Measurements from ENCODE around the gene GALNT9.

GALNT9 gene

GRCh38 chr12:132148368-132149045 lies 180.9 kb downstream of the GALNT9 start:
- peaks cover 26% of the 10 kb centered on the region for H3K4me1 Mint-ChIP-seq
- no peak for ATAC-seq
- no peak overlapping the region for H3K4me3 Mint-ChIP-seq
- H3K27me3 Mint-ChIP-seq = no peaks in the 10 kb centered on the region
- H3K9me3 Mint-ChIP-seq = no peaks in the 10 kb centered on the region
- peaks cover 9% of the 10 kb centered on the region for H3K36me3 Mint-ChIP-seq
- no peak overlapping the region for H3K27ac Mint-ChIP-seq

GRCh38 chr12:132147423-132148367 lies 181.7 kb downstream of the GALNT9 start:
- H3K9me3 Mint-ChIP-seq = no peaks in the 10 kb centered on the region
- H3K4me1 Mint-ChIP-seq = peaks cover 34% of the 10 kb centered on the region
- no peak for ATAC-seq
- H3K27me3 Mint-ChIP-seq = no peaks in the 10 kb centered on the region
- H3K36me3 Mint-ChIP-seq = peaks cover 9% of the 10 kb centered on the region
- no peak overlapping the region for H3K27ac Mint-ChIP-seq
- no peak overlapping the region for H3K4me3 Mint-ChIP-seq

GRCh38 chr12:132146772-132147422 lies 182.5 kb downstream of the GALNT9 start:
- Mint-ChIP-seq H3K4me3 (no peak overlapping the region), H3K4me1 (peaks cover 42% of the 10 kb centered on the region), H3K36me3 (peaks cover 9% of the 10 kb centered on the region), H3K9me3 (no peaks in the 10 kb centered on the region), H3K27ac (no peak overlapping the region), H3K27me3 (no peaks in the 10 kb centered on the region)
- ATAC-seq = no peak

Data from stimulated activated memory B cell treated with anti-CD40 and anti-IgM and Interleukin-4, amounts not matched to agents 10 μg/mL and 1 μg/mL and 100 μg/mL, for 72 hours (primary cell).